Ammon's horn (tissue), 1 donor: ENCODE data around the gene PITHD1.
"Not testable (repeated sequence)": the region's sequence is repeated elsewhere in the genome, so short reads cannot be mapped to it uniquely, and the experiment has no call there.

Experiments used
- DNase-seq: peaks from one replicate; pipeline ENCODE4 v3.0.0-alpha.2; 2016; ENCODE audit warnings: low spot score

The PITHD1 gene

GRCh38 chr1:23799255-23799569 lies 21.0 kb downstream of the PITHD1 start:
- no peak for DNase-seq

- no peak for DNase-seq
Observed at GRCh38 chr1:23799570-23800399, 21.6 kb downstream of the PITHD1 start.

GRCh38 chr1:23800400-23801337 lies 22.5 kb downstream of the PITHD1 start, which contains the start of gene GALE:
Gene GALE, minus strand, starts transcription at chr1:23800754. Its CDS starts 1,747 bp downstream, at chr1:23799007.
- peak; percentile 95 for DNase-seq

GRCh38 chr1:23801338-23801748 lies 23.1 kb downstream of the PITHD1 start:
- no peak for DNase-seq

GRCh38 chr1:23801876-23802275 lies 23.7 kb downstream of the PITHD1 start:
- DNase-seq: no peak

GRCh38 chr1:23802809-23803342 lies 24.7 kb downstream of the PITHD1 start:
- DNase-seq: not testable (repeated sequence)

GRCh38 chr1:23803674-23804073 lies 25.5 kb downstream of the PITHD1 start:
- DNase-seq: no peak

GRCh38 chr1:23804183-23804835 lies 26.1 kb downstream of the PITHD1 start:
- no peak for DNase-seq

- no peak for DNase-seq
Observed at GRCh38 chr1:23805025-23805424, 26.8 kb downstream of the PITHD1 start.

DNA sequence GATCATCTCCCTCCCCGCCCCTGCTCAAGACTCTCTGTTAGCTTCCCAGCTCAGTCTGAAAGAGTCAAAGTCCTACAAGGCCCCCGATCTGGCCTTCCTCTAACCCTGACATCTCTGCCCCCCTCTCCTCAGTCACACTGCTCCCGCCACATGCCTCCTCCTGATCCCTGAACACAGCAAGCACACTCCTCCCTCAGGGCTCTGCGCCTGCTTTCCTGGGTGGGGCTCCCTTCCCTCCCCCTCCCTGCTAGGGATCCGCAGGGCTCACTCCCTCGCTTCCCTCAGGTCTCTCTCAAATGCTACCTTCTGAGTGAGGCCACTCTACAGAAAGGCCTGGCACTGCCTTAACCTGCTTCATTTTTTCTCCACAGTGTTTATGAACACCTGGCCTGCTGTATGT lies 28.1 kb downstream of the PITHD1 start:
- no peak for DNase-seq

GRCh38 chr1:23807453-23807852 lies 29.2 kb downstream of the PITHD1 start:
- DNase-seq: no peak

DNA sequence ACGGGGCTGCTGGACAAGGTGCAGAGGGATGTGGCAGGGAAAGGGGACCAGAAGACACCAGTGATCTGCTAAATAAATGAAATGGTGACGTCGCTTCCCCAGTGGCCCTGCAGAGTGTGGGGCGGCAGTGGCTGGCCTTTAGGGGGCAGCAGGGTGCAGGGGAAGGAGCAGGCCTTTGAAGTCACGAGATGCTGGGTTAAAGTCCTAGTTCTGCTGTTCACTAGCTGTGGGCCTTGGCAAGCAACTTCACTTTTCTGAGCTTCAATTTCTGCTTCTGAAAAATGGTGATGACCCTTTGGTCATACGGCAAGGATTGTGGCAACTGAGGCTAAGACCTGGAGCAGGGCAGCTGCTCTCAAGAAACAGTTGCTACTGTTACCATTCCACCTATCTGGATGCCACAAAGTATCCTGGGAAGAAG lies 31.5 kb downstream of the PITHD1 start:
- peak; percentile 75 for DNase-seq

DNA sequence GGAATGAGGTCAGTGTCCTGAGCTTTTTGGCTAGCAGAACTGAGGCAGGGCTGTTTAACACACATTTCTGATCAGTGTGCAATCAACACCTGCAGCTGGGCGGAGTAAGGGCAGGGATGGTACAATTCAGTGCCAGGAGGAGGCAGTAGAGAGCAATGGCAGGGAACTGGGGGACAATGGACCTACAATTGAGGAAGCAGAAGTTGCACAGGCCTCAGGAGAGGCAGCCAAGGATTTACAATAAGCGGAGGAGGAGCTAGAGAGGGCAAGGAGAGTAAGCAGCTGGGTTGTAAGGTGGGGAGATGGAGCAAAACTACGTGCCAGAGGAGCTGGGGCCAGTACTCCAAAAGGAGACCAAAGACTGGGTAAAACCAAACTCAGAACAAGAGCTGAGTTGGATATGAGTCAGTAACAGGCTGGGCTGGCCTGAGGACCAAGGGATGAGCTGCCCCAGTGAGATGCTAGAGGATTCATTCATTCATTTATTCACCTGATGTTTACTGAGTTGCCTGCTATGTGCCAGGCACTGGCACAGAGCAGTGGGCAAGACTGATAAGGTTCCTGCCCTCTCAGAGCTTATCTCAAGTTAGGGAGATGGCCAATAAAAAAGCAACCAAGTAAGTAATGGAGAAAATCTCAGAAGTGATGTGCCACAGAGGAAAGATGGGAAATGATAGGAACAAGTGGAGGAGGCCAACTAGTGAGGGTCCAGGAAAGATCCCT lies 32.8 kb downstream of the PITHD1 start:
- peak; percentile 68 for DNase-seq

- no peak for DNase-seq
Observed at GRCh38 chr1:23814016-23814415, 35.8 kb downstream of the PITHD1 start.

GRCh38 chr1:23816361-23816760 lies 38.1 kb downstream of the PITHD1 start:
- DNase-seq: no peak

GRCh38 chr1:23816906-23817305 lies 38.7 kb downstream of the PITHD1 start:
- no peak for DNase-seq

DNA sequence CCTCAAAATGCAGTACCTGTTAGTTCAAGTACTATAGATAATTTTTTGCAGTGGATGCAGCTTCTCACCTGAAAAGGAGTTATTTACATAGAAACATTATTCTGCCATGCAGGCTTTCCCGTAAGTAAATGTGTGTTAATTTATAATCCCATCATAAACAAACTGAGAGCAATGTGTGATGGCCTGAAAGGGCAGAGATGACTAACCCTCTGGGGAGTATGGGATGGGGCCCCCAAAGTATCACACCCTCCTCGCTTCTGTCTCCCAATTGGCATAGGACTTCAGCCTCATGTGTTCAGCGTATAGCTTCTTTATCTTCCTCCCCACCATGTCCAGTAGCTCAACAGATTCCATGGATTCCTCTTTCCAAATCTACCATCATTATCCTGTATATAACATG lies 39.4 kb downstream of the PITHD1 start:
- DNase-seq: no peak

GRCh38 chr1:23823767-23824166 lies 45.5 kb downstream of the PITHD1 start:
- no peak for DNase-seq

DNA sequence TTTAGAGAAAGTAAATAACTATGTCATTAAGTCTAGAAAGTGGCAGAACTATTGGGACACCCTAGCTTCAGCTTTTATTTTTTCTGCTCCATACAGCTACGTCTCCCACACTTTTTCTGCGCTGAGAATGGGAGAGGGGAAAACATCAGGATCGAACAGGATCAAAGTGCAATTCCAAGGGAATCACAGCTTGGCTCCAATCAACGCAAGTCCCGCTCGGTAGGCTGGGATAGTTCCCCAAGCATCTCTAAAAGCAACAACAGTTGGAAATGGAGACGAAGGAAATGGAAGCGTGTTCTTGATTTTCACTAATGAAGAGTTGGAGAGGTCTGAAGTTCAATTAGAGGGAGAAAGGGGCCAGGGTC lies 46.5 kb downstream of the PITHD1 start:
- DNase-seq: no peak

DNA sequence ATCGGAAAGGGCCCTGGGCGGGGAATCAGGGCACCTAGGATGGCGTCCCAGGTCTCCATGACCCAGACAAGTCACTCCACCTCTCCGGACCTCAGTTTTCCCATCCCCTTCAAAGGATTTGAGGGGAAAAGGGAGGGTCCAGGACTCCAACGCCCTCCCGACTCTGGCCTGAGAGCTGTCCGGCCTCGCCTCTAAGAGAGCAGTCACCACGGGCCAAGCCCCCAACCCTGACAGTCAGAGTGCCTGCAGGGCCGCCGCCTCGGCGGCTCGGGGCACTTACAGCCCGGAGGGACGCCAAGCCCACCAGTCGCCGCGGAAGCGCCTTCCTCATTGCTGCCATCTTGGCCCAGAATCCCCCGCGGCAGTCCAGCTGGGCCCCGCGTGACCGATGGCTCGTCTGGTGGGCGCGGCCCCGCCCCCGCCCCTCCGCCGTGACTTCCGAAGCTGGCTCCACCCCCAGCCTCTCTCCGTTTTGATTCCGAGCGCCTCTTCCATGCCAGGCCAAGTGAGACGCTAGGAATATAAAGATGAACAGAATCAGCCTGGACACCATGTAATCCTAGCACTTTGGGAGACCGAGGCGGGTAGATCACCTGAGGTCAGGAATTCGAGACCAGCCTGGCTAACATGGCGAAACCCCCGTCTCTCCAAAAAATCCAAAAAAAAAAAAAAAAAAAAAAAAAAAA lies 47.0 kb downstream of the PITHD1 start, which contains the start of gene HMGCL:
TSS of gene HMGCL (minus strand) at position 354 of the 686 bp plus-strand sequence. CDS start at position 340, 14 bp downstream.
- DNase-seq: peak; percentile 93
